Endothelial cell of umbilical vein (primary cell): ENCODE results near the gene DVL3.

ENCODE experiments used
- EZH2 ChIP-seq: IDR thresholded peaks from 2 replicates; pipeline ENCODE4 v1.6.1; 2012; ENCODE audit warnings: borderline replicate concordance, low read depth, mild to moderate bottlenecking, moderate library complexity, low read length, inconsistent platforms; ENCODE audit not compliant: severe bottlenecking
- TF ChIP-seq, protein P1 (sequence below): IDR thresholded peaks from 2 replicates; pipeline ENCODE4 v1.6.1; 2011; ENCODE audit not compliant: insufficient read depth, insufficient read length

GRCh38 chr3:184174646-184175492, 19.7 kb downstream of the DVL3 start, which contains the start of gene AP2M1:
- TF ChIP-seq, protein P1, sequence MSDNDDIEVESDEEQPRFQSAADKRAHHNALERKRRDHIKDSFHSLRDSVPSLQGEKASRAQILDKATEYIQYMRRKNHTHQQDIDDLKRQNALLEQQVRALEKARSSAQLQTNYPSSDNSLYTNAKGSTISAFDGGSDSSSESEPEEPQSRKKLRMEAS = no peak
- TF ChIP-seq EZH2 = no peak
